HG03095 (cell line): ENCODE data around the gene AGO4.
A peak's percentile ranks its signal among the peaks of the same experiment; 100 is the strongest.
"Not testable (repeated sequence)": the region's sequence is repeated elsewhere in the genome, so short reads cannot be mapped to it uniquely, and the experiment has no call there.

Source experiments
- ATAC-seq: cut with Tn5 transposase; IDR thresholded peaks from one replicate; pipeline ENCODE4 v1.9.1; 2021; ENCODE audit warnings: moderate library complexity; ENCODE audit not compliant: unreplicated experiment

Gene AGO4

DNA sequence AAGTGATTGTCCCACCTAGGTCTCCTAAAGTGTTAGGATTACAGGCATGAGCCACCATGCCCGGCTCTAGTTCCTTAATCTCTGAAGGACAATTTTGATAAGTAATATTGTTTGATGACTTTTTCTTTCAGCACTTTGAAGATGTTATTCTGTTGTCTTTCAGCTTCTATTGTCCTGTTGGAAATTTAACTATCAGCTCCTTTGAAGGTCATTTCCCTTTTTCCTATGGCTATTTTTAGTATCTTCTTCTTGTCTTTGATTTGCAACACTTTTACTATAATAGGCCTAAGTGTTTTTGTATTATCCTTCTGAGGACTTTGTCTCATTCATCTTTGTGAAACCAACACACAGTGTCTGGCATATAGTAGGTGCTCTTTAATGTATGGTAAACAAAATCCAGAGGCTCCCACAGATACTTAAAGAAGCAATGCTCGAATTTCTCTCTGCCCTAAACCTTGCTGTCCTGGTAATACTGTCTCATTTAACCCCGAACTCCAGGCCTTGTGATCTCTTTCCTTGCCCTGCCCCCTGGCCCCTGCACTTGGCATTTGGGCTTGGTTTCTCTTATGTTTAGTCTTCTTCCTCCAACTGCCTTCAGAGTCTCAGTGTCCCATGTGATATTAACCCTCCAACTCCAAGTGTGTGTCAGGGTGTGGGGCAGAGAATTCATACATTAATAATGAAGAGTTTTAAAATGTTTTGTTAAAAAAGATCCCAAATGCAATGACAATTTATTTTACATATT lies 56.2 kb downstream of the AGO4 start:
- ATAC-seq = no peak

DNA sequence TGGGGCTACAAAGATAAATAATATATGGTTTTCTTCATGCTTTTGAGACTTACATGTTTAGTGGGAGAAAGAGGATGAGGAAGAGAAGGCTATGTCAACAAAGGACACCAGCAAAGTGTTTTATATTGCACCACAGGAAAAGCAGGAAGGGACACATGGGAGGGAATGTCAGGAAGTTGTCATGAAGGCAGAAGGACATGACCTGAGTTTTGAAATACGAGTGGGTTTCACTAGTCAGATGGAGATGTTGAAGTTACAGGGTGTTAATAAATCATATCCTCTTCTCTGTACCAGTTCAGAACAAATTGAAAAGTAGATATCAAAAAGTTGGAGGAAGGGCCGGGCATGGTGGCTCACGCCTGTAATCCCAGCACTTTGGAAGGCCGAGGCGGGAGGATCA lies 57.0 kb downstream of the AGO4 start:
- no peak for ATAC-seq

DNA sequence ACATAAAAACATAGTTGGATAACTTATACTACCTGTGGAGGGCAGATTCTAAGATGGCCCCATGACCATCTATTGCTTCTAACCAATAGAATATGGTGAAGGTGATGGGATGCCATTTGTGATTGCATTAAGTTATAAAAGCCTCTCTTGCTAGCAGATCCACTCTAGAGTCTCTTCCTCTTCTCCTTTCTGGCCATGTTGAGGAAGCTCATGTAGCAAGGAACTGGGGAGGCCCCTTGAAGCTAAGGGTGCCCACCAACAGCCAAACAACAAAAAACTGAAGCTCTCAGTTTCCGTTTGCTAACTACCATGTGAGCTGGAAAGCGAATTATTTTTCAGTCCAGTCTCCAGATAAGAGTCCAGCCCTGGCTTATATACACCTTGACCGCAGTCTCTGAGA lies 59.2 kb downstream of the AGO4 start:
- ATAC-seq = no peak

DNA sequence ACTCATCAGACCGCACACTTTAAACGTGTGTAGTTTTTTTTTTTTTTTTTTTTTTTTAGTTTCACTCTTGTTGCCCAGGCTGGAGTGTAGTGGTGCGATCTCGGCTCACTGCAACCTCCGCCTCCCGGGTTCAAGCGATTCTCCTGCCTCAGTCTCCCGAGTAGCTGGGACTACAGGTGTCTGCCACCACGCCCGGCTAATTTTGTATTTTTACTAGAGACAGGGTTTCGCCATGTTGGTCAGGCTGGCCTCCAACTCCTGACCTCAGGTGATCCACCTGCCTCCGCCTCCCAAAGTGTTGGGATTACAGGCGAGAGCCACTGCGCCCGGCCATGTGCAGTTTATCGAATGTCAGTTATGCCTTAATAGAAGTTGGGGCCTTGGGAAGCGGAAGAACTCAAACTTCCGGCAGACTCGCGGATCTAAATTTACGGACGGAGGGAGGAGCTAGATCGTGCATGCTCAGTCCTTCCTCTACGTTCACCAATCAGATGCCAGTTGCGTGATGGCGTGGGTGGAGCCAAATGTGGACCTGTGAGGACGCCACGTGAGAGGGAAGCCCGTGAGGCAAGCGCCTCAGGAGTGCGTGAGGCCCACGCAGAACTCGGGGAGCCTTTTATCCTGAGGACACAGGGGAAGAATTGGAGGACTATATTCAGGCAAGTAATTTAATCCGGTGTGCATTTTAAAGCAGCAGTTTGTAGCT lies 61.6 kb downstream of the AGO4 start:
- not testable (repeated sequence) for ATAC-seq

DNA sequence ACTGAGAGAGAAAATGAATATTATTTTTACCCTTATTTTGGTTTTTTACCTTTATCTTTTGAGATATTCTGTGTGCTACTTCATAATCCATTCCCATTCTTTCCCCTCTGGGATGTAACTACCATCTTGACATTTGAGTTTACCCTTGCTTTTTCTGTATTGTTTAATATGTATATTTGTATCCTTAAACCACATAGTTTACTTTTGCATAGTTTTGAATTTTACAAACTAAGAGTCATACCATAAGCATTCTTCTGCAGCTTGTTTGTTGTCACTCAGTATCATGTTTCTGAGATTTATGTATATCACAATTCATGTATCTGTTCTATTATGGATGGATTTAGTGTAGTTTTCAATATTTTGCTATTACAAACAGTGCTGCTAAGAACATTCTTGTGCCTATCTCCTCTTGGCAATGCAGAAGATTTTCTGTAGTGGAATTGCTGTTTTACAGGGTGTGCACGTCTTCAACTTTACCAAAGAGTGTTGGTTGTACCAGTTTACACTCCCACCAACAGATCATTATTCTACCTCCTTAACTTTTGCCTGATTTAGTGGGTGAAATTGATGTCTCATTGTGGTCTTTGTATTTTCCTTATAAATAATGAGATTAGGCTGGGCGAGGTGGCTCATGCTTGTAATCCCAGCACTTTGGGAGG lies 63.0 kb downstream of the AGO4 start:
- ATAC-seq = no peak

DNA sequence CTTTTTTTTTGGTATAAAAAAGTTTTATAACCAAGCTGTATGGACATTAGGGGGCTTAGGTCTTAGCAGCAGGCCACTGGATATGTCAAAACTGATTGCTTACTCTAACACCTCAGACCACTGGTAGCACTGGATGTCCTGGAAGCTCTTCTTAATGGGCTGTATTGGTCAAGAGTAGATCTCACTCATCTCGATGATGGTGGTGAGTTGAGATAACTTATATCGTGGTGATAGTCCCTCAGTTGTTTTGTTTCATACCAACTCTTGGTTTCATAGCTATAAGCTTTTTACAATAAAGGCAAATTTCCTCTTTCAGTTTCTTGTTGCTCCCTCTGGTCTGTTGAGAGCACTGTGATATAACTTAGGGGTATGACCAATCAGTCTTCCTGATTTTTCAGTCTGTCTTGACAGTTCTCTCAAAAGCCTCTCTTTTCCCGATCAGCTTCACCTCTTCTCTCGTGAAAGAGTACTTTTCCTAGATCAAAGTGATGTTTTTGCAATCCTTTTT lies 65.5 kb downstream of the AGO4 start:
- no peak for ATAC-seq

DNA sequence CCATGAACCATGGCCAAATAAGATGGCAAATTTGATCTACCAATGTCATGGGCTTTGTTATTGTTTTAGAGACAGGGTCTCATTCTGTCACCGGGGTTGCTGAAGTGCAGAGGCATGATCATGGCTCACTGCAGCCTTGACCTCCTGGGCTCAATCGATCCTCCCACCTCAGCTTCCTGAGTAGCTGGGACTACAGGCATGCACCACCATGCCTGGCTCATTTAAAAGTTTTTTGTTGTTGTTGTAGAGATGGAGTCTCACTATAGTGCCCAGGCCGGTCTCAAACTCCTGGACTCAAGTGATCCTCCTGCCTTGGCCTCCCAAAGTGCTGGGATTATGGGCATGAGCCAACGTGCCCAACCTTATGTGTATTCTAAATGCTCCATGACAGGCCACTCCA lies 66.3 kb downstream of the AGO4 start:
- not testable (repeated sequence) for ATAC-seq

DNA sequence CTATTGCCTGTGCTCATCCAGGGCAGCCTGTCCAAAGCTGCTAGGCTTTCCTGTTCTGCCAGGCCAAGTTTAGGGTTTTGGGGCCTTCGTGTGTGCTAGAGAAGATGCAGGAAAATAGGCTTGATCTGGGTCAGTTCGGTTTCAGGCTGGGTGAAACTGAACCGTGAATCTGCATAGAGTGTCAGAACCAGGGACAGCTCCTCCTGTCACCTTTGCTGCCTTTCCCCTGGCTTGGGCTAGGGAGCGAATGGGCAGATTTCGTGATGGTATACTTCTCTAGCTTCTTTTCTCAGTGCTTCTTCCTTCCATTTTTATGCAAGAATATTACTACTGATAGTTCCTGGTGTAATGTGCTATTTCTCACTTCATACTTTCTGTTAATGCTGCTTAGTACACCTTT lies 69.2 kb downstream of the AGO4 start:
- no peak for ATAC-seq

DNA sequence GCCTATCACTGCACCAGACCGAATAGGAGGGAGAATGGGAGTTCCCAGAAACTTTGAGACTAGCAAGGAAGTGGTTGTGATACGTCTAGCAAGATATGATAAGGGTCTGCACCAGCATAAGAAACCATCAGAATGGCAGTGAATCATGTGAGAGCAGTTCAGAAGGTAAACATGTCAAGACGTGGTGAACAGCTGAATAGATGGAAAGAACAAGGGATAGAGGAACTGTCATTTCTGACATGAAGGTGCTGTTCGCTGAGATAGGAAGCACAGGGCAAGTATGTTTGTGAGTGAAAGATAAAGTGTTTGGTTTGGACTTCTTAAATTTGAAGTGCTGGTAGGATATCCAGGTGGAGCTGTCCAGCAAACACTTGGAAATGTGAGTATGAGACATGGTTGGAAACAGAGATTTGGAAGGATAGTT lies 74.0 kb downstream of the AGO4 start:
- ATAC-seq = no peak

DNA sequence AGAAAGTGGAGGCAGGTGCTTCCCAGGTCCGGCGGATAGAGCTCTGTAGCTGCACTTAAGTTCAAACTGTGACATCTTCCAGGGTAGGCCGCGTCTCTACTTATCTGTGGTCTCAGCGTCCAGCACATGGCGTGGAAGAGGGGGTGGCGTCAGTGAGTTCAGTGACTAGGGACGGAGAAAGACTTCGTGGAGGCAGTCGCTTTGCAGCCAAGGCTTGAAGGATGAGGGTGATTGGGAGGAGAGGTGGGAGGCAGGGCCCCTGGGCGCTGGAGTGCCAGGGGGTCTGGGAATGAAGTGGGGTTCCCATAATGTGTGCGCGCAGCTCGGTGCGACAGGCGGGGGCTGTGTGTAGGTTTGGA lies 74.7 kb downstream of the AGO4 start:
- ATAC-seq = no peak

DNA sequence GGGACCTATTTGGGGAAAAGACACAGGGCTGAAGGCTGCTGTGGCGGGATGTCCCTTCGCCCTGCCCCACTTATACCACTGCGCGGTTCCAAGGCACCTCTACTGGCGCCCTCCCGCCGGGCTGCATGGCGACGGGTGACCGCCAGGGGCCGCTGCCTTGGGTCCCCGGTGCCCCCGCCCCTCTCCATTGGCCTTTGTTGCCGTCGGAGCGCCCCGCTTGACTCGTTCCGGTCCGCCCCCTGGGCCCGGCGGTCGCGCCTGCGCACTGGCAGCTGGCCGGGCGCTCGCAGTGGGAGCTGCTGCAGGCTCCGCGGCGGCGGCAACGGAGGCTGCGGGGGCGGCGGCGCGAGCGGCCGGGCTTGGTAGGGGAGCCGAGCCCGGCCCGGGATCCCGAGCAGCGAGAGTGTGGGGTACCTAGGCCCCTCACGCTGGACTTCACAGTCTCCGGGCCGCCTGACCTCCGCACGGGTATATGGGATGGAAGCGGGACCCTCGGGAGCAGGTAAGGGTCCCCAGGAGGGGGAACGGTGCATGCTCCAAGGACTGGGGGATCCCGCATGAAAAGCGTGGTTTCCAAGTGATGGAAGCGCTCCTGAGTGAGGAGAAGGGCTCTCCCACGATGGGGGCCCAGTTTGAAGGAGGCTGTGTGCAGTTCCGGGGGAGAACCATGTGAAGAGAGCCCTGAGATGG lies 75.3 kb downstream of the AGO4 start, which contains the start of gene AGO1:
Gene AGO1 (plus strand): TSS at position 265 of the 690 bp plus-strand sequence. CDS start 213 bp downstream, at position 478.
- ATAC-seq = peak; percentile 76

DNA sequence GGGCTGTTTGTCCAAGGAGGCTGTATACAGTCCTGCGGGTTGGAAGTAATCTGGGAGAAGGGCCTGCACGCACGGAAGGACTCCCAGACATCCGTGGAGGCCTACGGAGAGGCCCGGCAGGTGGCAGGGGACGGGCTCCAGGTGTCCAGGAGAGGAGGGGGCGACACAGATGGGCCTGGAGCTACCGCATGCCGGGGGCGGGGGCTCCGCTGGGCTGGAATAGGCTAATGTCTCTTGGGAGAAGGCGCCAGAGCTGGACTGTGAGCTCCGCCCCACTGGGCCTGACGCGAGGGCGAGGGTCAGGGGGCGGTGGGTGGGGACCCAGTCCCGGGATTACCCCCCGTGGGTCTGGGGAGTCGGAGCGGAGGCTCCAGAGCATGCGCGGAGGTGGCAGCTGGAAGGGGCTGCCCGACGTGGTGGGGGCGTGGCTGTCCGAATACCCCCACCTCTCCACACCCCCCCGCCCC lies 75.9 kb downstream of the AGO4 start:
- no peak for ATAC-seq

DNA sequence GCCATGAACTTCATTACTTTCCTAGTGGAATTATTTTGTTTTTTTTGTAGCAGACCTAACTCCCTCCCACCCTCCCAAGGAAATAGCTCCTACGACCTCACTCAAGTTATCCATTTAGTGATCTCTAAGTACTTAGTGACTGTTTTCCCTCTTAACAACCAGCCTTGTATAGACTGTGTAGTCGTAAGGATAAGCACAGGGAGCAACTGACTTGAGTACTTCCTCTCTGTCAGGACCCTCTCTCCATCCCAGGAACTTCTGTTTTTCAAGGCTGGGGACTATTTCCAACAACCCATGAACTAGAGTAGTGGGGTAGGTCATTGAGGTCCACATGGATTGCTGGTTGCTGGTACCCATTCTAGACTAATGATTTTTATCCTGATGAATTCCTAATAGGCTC lies 77.1 kb downstream of the AGO4 start:
- no peak for ATAC-seq

DNA sequence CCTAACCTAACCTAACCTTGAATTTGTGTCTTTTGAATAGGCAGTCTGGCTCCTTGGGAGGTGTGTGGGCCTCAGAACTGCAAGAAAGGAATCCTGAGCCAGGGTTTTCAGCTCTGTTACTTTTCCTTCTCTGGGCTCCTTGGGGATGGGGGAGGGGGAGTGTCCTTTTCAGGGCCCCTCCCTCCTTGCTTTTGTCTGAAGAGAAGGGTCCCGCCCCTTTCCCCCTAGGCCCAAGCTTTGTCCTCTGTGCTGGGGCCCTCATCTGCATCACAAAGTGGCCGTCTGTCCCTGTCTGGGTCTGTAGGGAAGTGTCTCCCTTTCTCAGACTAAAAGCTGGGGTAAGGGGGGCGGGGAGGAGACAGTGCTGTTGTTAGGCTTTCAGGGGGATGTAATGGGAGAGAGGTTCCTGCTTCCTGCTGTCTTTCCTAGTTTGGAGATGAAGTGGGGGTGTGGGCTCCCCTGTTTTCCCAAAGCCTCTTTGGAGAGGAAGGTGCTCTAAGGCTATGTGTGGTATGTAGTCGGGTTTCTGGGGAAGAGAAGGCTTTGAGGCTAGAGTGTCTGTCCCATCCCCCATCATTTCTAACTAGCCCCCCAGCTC lies 78.2 kb downstream of the AGO4 start:
- ATAC-seq = no peak

DNA sequence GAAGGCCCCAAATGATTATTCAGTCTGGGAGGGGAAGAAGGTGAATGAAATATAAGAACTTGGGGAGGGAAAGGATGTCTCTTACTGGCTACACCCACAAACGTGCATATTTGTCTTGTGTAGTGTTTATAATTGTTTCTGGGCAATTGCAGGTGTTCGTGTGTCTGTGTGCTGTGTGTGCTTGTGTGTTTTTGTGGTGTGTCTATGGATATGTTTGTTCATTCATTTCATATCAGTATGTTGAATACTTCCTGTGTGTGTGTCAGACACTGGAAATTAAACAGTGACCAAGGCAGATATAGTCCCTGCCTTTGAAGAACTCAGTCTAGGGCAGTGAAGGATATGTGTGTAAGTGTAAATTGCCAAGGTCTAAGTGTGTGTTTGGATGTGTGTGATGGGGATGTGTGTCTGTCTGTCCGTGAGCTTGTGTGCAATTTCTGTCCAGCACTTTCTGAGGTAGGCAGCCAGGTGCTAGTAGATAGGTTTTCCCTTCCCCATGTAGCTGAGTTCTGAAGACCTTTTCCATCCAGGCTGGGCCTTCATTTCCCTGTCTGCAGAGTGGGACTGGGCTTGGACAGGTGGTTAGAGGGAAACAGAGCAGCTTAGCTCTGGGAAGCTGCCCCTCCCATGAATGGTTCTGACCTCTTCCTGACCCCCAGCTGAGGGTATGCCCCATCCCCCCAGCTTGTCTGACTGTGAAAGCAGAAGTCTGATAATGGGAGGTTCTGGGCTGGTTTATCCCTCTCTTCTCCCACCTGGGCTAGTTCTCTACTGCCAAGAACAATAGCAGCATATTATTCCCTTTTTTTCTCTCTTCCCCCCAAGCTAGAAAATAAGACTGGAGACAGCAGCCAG lies 79.0 kb downstream of the AGO4 start:
- ATAC-seq = no peak

DNA sequence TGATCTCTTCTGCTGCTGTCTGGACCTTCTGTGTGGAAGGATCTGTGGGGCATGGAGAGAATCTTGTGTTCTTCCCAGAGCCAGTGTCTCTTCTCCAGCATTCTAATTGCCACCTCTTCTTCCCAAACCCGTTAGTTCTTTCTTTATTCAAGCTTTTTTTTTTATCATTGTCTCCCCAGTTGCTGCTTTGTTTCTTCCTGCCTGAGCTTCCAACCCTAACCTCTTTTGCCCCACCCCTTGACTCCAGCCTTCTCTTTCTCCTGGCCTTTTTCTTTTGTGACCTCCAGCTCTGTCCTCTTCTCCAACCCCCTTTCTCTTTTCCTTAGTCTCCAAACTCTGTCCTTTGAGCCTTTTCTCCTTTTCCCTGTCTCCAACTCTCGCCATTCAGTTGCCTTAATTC lies 79.7 kb downstream of the AGO4 start:
- ATAC-seq = no peak

DNA sequence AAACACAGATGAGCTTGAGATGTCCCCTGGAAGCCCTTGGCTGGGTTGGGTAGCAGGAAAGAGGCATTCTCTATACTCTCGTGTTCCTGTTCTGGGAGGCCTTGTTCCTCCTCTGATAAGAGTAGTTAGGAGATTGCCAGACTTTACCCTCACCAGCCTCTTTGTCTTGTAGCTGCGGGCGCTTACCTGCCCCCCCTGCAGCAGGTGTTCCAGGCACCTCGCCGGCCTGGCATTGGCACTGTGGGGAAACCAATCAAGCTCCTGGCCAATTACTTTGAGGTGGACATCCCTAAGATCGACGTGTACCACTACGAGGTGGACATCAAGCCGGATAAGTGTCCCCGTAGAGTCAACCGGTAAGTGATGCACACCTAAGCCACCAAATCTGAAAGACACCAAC lies 80.4 kb downstream of the AGO4 start:
- ATAC-seq = no peak

DNA sequence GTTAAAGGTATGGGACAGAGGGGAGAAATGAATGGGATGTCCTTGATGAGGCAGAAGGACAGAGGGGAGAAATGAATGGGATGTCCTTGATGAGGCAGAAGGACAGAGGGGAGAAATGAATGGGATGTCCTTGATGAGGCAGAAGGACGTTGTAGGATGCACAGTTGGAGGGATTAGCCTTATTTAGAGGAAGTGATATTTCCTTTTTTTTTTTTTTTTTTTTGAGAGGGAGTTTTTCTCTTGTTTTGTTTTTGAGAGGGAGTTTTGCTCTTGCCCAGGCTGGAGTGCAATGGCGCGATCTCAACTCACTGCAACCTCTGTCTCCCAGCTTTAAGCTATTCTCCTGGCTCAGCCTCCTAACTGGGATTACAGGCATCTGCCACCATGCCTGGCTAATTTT lies 81.2 kb downstream of the AGO4 start:
- ATAC-seq = not testable (repeated sequence)

DNA sequence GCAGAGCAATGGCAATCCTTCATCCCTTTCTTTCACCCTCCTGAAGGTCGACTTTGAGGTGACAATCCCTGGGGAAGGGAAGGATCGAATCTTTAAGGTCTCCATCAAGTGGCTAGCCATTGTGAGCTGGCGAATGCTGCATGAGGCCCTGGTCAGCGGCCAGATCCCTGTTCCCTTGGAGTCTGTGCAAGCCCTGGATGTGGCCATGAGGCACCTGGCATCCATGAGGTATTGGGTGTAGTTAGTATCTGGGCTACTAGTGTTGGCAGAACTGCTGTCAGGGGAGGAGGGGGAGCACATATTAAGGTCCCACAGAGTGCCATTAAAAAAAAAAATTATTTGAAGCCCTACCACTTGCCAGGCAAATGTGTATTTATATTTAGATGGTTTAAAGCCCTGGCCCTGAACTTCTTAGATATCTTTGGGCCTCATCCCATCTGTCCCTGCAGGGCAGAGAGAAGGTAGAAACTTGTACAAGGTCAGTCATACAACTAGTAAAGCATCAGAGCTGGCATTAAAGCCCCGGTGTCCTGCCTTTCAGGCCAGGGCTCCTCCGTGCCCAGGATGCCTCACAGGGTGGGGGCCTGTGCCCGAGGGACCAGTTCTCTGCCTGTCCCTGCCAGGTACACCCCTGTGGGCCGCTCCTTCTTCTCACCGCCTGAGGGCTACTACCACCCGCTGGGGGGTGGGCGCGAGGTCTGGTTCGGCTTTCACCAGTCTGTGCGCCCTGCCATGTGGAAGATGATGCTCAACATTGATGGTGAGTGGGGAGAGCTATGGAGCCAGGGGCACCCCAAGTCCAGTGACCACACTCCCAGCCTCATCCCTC lies 85.4 kb downstream of the AGO4 start:
- no peak for ATAC-seq
